Tibial nerve (tissue), 3 donors: ENCODE measurements around the gene TGFB2.

Experiments
- POLR2A ChIP-seq, 2 donors: fragments of 450-650 bp; IDR thresholded peaks; one replicate each; pipeline ENCODE4 v1.6.1; 2017; ENCODE audit warnings: antibody characterized with exemption in 2 of 2, mild to moderate bottlenecking in 2 of 2, moderate library complexity in 2 of 2
- TF ChIP-seq, protein P1 (sequence below), 5 experiments: fragments of 200-600 bp in 3 of 5; fragments of 450-650 bp in 2 of 5; sonication (generic) in 3 of 5; IDR thresholded peaks; one replicate each; pipeline ENCODE4 v1.5.1; 2016 to 2019; ENCODE audit warnings: antibody characterized with exemption in 5 of 5, mild to moderate bottlenecking in 3 of 5, moderate library complexity in 2 of 5

DNA sequence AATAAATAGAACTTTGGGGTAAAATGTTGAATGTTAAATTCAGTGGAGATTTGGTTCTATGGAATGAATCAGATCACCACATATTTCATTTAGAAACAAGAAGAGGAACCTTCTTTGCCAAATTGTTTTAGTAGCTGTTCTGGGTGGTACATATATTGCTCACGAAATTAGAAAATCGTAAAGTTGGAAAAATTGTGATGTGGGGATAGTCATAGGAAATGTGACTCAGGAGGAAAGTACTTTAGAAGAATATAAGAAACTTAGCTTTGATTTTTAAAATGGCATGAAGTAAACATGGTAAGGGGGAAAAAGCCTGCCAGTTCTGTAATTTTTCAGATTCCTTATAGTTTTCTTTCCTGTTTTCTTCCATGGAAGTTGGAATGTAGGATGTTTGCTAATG, 32.6 kb upstream of the TGFB2 start:
- no peak for TF ChIP-seq POLR2A (IDR thresholded peaks at IDR 0.05)
- TF ChIP-seq, protein P1, sequence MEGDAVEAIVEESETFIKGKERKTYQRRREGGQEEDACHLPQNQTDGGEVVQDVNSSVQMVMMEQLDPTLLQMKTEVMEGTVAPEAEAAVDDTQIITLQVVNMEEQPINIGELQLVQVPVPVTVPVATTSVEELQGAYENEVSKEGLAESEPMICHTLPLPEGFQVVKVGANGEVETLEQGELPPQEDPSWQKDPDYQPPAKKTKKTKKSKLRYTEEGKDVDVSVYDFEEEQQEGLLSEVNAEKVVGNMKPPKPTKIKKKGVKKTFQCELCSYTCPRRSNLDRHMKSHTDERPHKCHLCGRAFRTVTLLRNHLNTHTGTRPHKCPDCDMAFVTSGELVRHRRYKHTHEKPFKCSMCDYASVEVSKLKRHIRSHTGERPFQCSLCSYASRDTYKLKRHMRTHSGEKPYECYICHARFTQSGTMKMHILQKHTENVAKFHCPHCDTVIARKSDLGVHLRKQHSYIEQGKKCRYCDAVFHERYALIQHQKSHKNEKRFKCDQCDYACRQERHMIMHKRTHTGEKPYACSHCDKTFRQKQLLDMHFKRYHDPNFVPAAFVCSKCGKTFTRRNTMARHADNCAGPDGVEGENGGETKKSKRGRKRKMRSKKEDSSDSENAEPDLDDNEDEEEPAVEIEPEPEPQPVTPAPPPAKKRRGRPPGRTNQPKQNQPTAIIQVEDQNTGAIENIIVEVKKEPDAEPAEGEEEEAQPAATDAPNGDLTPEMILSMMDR (IDR thresholded peaks at IDR 0.05): no peak
